H1 (cell line): ENCODE results near the gene ERICH3. TPM values are rescaled to one million over a fixed set of nuclear protein-coding genes. Genes with fewer than 3 reads are reported as not detected.

ENCODE experiments used
- BRCA1 ChIP-seq: IDR thresholded peaks from 2 replicates; pipeline ENCODE4 v1.6.1; 2012; ENCODE audit warnings: low read depth, low read length, improper control_type of control experiment
- EP300 ChIP-seq, 2 experiments: IDR thresholded peaks; 1 replicate in 1 of 2; 2 replicates in 1 of 2; pipeline ENCODE4 v1.6.1; 2011 to 2012; ENCODE audit warnings: low read depth in 2 of 2, low read length in 2 of 2, mild to moderate bottlenecking in 2 of 2, borderline replicate concordance in 1 of 2, inconsistent platforms in 1 of 2, moderate library complexity in 1 of 2
- KDM5A ChIP-seq: fragments of 200-600 bp; IDR thresholded peaks from 2 replicates; pipeline ENCODE4 v1.7.1; 2012; ENCODE audit warnings: mild to moderate bottlenecking, low read length, inconsistent platforms, mixed read lengths
- SIRT6 ChIP-seq: IDR thresholded peaks from one replicate; pipeline ENCODE4 v1.7.1; 2012; ENCODE audit warnings: low read length, inconsistent platforms
- TEAD4 ChIP-seq: IDR thresholded peaks from 2 replicates; pipeline ENCODE4 v1.6.1; 2012; ENCODE audit warnings: low read depth, low read length, inconsistent platforms, mixed read lengths
- polyA plus RNA-seq, 7 experiments: library from polyadenylated mRNA; depleted of rRNA in 3 of 7; stranded (reverse) in 5 of 7; unstranded in 2 of 7; fragments of >200 nt in 5 of 7; fragments of 200-250 nt in 2 of 7; gene quantifications; 1 replicate in 5 of 7; 2 replicates in 1 of 7; 4 replicates in 1 of 7; pipeline versions ENCODE4 v1.2.1 to v1.2.3, GENCODE V29; 2011 to 2013; ENCODE audit warnings: missing spikeins in 2 of 7, mixed read lengths in 2 of 7
- total RNA-seq: library from RNA; stranded (reverse); fragmentation: NEBNext Ultra II Directional; extraction: Animal tissue kit (Norgen Biotek cat#: 25700); gene quantifications from 2 replicates; pipeline ENCODE4 v1.2.1, GENCODE V29; 2021

ERICH3 gene
- total and polyA plus RNA-seq, 2 of the 8 experiments (the other 6 are each of a cell fraction or from before 2014, with no cell fraction given): 0.02 TPM; not detected in 1

GRCh38 chr1:74681851-74682250 is 8.3 kb upstream of the ERICH3 start (continued):
- TF ChIP-seq EP300 (IDR thresholded peaks at IDR 0.05; ENCODE audit: borderline replicate concordance in 1 of 2, low read depth in 2 of 2, low read length in 2 of 2) (no peak), SIRT6 (no peak), TEAD4 (no peak), KDM5A (no peak), BRCA1 (no peak)
- TF ChIP-seq, all 59 proteins: peak for 0
